HG03039 (cell line): ENCODE measurements around the gene TRNT1.

Source experiments
- ATAC-seq: cut with Tn5 transposase; IDR thresholded peaks from one replicate; pipeline ENCODE4 v1.9.1; 2021; ENCODE audit warnings: mild to moderate bottlenecking, moderate library complexity; ENCODE audit not compliant: unreplicated experiment

Gene TRNT1

DNA sequence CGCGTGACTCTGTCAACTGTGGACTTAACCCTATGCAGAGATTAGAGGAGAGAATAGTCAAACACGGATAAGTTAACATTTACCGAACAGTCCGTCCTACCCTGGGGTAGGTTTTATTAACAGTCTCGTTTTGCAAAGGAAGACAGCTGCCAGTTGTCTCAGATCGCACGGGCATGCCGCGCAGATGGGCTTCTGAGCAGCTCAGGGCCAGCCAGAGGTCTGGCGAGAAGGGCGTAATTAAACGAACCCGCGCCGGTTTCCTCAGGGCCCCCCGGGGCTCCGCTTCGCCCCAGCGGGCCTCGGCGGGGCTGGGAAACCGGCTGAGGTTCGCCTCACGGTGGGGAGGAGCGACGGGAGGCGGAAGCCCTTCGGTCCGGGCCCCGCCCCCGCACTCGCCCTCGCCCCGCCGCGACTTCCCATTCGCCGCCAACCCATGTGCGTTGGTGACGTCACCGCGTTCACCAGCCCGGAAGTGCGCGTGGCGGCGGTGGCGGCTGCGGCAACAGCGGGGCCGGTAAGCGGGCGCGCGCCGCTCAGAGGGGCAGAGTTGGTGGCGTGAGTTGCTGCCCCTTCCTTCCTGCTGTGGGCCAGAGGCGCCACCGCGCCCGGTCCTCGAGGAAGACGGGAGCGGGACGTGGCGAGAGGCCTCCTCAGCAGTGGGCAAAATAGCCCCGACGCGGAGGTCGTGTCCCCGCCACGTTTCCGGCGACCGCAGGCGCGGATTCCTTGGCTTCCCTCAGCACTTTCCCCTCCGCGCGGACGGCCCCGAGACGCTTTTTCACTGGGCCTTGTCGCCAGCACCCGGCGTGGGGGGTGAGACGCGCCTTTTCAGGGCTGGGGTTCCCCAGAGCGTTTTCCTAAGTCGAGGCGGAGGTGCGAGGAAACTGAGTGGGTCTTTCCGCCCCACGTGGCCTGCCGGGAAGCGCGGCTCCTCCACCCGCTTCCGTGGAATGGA lies at the start of gene TRNT1:
Gene TRNT1, plus strand, starts transcription at position 464 of the 955 bp plus-strand sequence. CDS start 2,101 bp downstream, outside the sequence.
- peak; percentile 96 for ATAC-seq

GRCh38 chr3:3080309-3080708 lies 46.4 kb upstream of the TRNT1 start:
- ATAC-seq = no peak

DNA sequence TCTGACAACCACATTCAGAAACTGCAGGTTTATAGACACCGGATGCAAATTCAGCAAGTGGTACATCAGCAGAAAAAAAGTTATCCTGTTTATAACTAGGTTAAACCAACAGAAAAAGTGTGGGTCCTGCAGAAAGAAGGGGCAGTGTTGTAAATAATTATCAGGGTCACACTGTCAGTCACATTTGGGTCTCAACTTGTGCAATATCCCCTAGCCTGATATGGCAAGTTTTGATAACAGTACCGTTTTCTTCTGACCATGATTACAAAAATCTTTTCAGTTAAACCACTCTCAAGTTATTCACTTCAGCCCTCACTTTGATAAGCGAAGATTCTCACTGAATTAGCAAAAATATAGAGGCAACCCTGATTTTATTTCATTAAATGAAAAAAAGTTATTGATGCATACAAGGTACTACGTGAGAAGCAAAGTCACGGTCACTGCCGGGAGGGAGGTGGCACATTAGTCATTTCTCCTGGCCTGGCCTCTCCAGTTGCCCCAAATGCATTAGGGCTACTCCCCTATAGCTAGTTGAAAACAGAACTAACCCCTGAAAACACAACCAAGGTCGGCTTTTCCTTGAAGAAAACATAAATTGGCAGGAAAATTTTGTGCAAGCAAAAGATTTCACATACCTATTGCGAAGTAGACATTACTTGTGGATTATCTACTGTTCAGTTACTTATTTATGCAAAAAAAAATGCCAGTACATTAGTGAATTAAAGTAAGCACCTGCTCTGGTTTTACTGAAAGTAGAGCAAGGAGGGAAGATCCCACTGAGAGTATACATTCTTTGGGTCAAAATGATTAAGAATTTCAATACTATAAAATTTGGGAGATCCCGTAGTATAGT lies 45.1 kb upstream of the TRNT1 start:
- peak; percentile 49 for ATAC-seq

GRCh38 chr3:3082234-3082924 lies 44.4 kb upstream of the TRNT1 start:
- ATAC-seq = peak; percentile 73

DNA sequence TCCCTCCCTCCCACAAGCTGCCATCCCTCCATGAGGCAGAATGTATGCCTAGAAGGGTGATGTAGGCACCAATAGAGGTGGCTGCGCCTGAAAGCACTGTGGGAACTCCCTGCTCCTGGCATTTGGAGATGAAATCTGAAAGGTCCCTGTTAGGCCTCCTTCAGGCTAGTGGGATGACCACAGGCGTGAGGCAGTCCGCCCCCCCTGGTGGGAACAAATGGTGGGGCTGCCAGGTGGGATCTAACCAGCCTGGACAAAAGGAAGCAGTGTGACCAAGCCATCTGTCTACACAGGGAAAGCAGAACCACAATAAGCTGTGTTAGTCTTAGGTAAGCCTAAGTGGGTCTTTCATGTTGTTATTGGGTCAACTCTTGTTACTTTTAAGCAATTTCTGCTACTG lies 41.9 kb upstream of the TRNT1 start:
- ATAC-seq = no peak

- no peak for ATAC-seq
These were observed 41.0 kb upstream of the TRNT1 start for GRCh38 chr3:3085782-3086181.

DNA sequence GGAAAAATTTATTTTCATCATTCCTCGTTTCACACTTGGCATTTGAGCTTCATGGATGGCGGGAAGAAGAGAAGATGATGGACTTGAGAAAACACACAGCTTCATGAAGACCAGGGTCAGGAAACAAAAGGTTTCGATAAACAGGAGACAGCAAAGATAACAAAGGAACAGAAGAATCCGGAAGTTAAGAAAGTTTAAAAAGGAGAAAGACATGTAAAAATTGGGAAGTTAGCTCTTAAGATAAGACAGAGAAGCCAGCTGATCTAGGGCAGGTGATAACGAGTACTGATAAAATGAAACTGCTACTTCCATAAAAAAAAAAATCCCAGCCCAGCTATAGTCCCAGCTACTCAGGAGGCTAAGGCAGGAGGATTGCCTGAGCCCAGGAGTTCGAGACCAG lies 40.5 kb upstream of the TRNT1 start:
- ATAC-seq = no peak

DNA sequence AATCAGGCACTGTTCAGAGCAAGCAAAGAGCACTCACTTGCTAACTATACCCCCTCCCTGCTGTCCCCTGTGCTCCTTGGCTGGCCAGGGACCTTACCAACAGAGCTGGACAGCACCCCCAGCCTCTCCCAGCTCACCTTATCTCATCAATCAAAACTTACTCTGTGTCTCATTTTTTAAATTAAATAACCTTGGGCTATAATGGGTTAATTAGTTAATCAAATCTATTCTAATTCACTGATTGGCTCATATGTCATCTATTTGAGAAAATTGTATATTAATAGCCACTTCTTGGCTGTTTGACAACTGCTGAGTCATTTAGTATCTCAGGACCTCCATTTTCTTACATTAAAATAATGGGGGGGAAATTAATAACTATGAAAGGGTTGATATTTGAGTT lies 39.5 kb upstream of the TRNT1 start:
- no peak for ATAC-seq

GRCh38 chr3:3087716-3088465 lies 38.8 kb upstream of the TRNT1 start:
- ATAC-seq = no peak

GRCh38 chr3:3089017-3089416 lies 37.7 kb upstream of the TRNT1 start:
- peak; percentile 96 for ATAC-seq

GRCh38 chr3:3097958-3098357 lies 28.8 kb upstream of the TRNT1 start:
- no peak for ATAC-seq

DNA sequence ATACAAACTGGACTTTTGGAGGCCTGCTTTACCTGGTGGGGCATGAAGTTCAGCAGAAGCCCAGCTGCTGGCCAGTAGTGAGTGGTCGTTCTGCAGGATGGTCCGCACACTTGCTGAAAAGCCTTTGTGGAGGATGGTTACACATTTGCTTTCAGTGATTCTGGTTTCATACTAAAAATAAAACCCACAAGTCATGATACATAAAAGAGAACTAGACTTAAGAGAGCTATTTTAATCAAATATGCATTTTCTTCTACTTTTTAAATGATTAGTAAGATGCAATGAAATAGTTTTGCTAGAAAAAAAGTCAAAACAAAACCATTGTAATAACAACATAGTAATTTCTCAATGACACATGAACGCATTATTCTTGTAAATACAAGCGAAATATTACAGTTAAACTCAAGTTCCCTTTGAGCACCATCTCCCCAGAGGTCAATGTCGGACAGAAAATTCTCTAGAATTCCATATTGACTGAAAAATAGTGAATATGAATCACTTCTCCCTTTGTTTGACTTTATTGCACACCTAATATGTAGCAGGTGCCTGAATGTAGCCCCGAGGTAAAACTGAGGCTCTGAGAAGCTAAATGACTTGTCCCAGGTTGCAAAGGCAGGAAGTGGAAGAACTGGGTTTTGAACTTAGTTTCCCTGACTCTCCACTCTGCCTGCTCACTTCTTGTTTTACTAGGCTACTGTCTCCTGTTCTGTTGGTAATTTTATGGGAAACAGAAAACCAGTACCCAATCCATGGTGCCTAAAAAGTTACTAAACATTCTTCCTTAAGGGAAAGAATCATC lies 24.9 kb upstream of the TRNT1 start:
- ATAC-seq = peak; percentile 44

GRCh38 chr3:3102751-3103150 lies 24.0 kb upstream of the TRNT1 start:
- no peak for ATAC-seq

- no peak for ATAC-seq
These were observed 21.5 kb upstream of the TRNT1 start for GRCh38 chr3:3105246-3105645.

- ATAC-seq = no peak
These were observed 20.9 kb upstream of the TRNT1 start for GRCh38 chr3:3105815-3106214.

GRCh38 chr3:3107181-3107580 lies 19.6 kb upstream of the TRNT1 start:
- ATAC-seq = no peak

DNA sequence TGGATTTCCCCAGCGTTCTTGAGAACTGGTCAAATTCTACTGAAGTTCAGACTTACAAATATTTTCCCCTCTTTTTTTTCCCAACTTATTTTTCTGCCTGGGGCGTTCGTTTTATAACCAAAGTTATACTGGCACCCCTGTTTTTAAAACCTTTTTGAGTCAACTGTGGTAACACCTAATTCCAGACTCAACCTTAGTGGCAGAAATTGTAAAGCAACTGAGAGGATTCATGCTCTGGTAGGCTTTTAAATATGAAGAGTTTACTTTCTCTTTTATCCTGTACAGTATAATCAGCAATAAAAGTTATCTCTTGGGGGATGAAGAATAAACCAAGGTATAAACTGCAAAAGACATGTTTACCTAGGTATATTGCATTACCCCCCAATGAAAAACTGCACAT lies 18.9 kb upstream of the TRNT1 start:
- ATAC-seq = no peak

DNA sequence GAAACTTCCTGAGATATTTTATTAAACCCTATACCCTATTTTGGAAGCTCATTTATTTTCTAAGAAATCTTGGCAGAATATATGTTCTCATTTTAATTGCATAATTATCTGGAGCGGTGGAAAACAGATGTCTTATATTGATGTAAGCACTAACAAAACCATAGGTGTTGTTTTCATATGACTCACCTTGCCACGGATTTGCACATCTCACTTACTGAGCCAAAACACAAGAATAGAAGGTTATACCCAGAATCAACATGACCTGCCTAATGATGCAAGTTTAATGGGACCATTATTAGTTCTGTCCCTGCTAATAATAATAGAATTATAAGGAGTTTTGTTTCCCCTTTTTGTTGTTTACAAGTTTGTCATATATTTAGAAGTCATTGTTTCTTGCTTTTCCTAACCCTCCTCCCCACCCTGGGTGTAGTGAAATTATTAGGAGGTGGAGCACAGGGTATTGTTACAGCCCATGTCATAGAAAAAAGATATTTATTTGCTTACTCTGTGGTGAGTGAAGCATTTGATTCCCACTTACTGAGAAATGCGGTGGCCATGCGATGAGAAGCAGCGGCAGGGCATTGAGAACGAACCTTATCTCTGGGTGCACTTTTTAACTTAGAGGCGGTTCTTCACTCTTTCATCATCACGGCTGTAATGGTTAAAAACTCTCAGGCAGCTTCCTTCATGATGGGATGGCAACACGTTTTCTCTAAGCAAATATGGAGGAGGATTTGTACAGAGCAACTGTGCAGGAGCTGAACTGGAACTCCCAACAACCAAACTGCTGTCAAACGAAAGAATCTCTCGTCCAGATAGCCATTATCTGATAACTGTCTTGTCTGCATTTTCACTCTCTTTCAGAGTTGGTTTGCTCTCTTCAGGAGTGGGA lies 17.1 kb upstream of the TRNT1 start:
- ATAC-seq = peak; percentile 69

GRCh38 chr3:3110299-3110630 lies 16.5 kb upstream of the TRNT1 start, which contains the start of gene IL5RA:
Gene IL5RA, minus strand, starts transcription at chr3:3110374. Its CDS starts 5,390 bp downstream, at chr3:3104984.
- peak; percentile 41 for ATAC-seq
